Fibroblast of the aortic adventitia (primary cell): ENCODE results near the gene ATG4B. TPM values are rescaled to one million over a fixed set of nuclear protein-coding genes. Genes with fewer than 3 reads are reported as not detected.

Source experiments
- DNase-seq: peaks from one replicate; pipeline ENCODE4 v3.0.0-alpha.2; 2010; ENCODE audit warnings: low read depth
- H3K4me3 ChIP-seq: 2 replicates; pipeline ENCODE4 v1.5.1; 2011; ENCODE audit warnings: low read depth, mild to moderate bottlenecking, control low read depth, low read length, moderate library complexity
- total RNA-seq: library from RNA; depleted of rRNA; stranded (reverse); fragments of >200 nt; gene quantifications from 2 replicates; pipeline ENCODE4 v1.2.3, GENCODE V29; 2012; ENCODE audit warnings: low replicate concordance
- TF ChIP-seq, protein P1 (sequence below): IDR thresholded peaks from 2 replicates; pipeline ENCODE4 v1.5.1; 2011; ENCODE audit warnings: mild to moderate bottlenecking, low read length, control low read depth, inconsistent platforms; ENCODE audit not compliant: insufficient read depth

ATG4B gene
- total RNA-seq, 1 donor: 52.0 TPM

DNA sequence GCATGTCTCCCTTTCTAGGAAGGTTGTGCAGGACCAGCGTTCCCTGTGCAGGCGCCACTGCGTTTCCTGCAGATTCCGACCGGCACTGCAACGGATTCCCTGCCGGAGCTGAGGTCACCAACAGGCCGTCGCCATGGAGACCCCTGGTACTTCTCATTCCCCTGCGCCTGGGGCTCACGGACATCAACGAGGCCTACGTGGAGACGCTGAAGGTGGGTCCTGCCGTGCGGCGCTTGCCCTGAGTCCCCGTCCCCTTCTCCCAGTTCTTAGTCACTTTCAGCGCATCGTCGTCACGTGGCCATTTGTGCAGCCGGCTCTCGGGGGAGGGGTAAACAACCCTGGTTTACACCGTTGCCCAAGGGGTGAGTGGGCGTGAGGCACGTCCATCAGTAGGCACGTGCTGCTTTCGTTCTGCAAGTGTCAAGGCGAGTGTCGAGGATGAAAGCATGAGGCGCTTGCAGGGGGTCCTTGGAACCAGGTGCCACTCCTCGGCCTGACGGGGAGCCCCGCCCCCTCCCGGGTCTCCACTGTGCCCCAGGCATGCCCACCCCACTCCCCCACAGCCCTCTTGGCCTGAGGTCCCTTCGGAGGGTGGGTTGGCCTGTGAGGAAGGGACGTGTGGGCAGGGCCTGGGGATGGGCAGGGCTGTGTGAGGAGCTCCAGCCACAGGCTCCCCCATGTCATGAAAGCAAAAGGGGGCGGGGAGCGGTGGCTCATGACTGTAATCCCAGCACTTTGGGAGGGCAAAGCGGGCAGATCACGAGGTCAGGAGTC lies 29.3 kb downstream of the ATG4B start:
- TF ChIP-seq, protein P1, sequence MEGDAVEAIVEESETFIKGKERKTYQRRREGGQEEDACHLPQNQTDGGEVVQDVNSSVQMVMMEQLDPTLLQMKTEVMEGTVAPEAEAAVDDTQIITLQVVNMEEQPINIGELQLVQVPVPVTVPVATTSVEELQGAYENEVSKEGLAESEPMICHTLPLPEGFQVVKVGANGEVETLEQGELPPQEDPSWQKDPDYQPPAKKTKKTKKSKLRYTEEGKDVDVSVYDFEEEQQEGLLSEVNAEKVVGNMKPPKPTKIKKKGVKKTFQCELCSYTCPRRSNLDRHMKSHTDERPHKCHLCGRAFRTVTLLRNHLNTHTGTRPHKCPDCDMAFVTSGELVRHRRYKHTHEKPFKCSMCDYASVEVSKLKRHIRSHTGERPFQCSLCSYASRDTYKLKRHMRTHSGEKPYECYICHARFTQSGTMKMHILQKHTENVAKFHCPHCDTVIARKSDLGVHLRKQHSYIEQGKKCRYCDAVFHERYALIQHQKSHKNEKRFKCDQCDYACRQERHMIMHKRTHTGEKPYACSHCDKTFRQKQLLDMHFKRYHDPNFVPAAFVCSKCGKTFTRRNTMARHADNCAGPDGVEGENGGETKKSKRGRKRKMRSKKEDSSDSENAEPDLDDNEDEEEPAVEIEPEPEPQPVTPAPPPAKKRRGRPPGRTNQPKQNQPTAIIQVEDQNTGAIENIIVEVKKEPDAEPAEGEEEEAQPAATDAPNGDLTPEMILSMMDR: no peak
- H3K4me3 ChIP-seq: no peak overlapping the region
- DNase-seq: no peak

DNA sequence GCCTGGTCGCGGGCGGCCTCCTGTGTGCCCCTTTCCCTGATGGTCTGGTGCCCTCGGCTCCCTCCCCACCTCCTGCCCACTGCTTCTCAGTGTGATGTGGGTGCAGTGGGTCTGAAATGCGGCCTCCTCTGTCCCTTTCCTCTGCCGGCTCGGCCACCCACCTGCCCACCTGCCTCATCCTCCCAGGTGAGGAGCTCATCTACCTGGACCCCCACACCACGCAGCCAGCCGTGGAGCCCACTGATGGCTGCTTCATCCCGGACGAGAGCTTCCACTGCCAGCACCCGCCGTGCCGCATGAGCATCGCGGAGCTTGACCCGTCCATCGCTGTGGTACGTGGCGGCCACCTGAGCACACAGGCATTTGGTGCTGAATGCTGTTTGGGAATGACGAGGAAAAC lies 30.9 kb downstream of the ATG4B start:
- no peak for DNase-seq
- H3K4me3 ChIP-seq: no peak overlapping the region
- TF ChIP-seq, protein P1: no peak

DNA sequence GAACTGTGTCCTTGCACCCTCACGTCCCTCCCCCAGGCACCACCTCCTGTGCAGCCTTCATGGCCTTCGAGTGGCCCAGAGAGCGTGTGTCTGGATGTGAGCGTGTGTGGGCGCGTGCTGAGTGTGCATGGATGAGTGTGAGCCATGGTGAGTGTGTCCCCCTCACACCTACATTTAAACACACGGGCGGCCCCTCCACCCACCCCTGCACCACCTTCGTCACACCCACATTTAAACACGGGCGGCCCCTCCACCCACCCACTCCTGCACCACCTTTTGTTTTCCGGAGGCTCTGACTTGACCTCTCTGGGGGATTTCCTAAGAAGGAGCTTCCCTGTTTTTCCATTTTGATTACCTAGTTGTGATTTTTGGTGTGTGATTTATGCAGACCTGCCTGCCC lies 31.3 kb downstream of the ATG4B start:
- TF ChIP-seq, protein P1: no peak
- no peak overlapping the region for H3K4me3 ChIP-seq
- no peak for DNase-seq

DNA sequence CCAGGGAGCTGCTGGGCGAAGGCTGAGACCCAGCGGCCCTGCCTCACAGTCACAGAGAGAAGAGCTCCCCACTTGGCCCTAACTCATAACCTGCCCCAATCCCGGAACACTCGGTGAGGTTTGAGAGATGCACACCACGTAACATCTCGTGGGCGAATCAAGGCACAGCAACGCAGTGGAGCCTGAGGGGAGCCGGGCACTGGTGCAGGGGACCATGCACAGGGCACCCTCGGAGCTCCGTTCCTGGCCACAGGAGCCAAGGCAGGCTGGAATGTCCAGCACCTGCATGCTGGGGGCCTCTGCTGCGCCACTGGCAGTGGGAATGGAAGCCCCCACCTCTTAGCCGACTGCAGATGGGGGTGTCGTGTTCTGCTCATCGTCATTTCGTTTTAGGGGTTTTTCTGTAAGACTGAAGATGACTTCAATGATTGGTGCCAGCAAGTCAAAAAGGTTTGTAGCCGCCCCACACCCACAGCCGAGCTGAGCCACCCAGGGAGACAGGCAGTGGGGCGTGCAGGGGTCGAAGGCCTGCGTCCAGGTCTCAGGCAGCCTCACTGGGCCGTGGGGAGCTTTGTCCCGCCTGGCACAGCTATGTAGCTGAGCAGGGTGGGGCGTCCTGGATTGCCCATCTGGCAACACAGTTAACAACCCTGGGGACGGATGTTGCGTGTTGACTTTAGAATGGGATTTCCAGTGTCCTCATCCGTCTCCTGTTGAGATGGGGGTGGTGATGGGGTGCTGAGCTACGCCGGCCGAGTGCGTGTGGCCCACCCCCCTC lies 33.0 kb downstream of the ATG4B start:
- DNase-seq: no peak
- TF ChIP-seq, protein P1: no peak

DNA sequence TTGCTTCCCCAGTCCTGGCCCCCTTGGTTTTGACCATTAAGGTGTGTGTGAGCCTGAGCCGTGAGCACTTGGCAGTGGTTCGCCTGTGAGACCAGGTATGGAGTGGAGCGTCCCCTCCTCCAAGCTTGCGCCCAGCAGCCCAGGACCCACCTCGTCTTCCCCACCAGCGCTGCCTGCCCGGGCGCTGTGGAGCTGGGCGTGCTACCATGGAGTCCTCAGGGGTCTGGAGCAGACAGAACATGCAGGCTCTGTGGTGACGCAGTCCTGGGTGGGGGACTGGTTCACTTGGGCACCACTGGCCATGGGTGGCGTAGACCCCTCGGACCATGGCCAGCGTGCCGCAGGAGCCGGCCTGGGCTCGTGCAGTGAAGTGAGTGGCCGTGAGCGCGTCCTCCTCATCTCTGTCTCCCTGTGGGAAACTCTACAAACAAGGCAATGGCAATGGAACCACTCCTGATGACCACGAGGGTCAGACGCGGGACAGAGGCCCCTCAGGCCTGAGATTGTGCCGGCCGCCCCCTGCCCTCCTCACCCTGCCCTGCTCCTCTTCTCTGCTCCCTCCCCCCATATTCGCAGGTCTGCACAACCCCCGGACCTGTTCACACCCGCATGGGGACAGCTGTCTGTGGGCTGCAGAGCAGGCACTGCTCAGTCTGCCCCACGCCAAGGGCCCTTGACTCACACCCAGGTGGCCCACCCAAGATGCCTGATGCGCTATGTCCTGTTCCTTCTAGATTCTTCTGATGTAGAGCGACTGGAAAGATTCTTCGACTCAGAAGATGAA lies 34.2 kb downstream of the ATG4B start:
- TF ChIP-seq, protein P1: no peak
- no peak for DNase-seq
- H3K4me3 ChIP-seq: no peak overlapping the region

More for the DNA sequence above, 33.0 kb downstream of the ATG4B start:
- H3K4me3 ChIP-seq: no peak overlapping the region
